Tibial artery (tissue), 4 donors: ENCODE results near the gene PARN.

ENCODE experiments used
- DNase-seq, 2 donors: peaks; one replicate each; pipeline ENCODE4 v3.0.0-alpha.2; 2019
- H3K27ac ChIP-seq, 2 donors: fragments of 200-600 bp; sonication (generic) in 1 of 2; 1 replicate in 1 of 2; 2 replicates in 1 of 2; pipeline ENCODE4 v1.5.1; 2018 to 2019; ENCODE audit warnings: mild to moderate bottlenecking in 1 of 2
- H3K27me3 ChIP-seq, 2 donors: fragments of 200-600 bp; sonication (generic) in 1 of 2; one replicate each; pipeline versions ENCODE4 v1.5.1 to v1.6.0; 2016 to 2019
- H3K36me3 ChIP-seq, 3 donors: fragments of 200-600 bp; sonication (generic) in 2 of 3; one replicate each; pipeline ENCODE4 v1.5.1; 2016 to 2019; ENCODE audit warnings: mild to moderate bottlenecking in 2 of 3
- H3K4me1 ChIP-seq, 4 donors: fragments of 200-600 bp; sonication (generic) in 2 of 4; 1 replicate in 3 of 4; 2 replicates in 1 of 4; pipeline ENCODE4 v1.5.1; 2016 to 2019
- H3K4me3 ChIP-seq, 2 donors: fragments of 200-600 bp; sonication (generic) in 1 of 2; 1 replicate in 1 of 2; 2 replicates in 1 of 2; pipeline ENCODE4 v1.5.1; 2018 to 2019; ENCODE audit warnings: mild to moderate bottlenecking in 2 of 2
- H3K9me3 ChIP-seq, 3 donors: fragments of 200-600 bp; sonication (generic) in 1 of 3; one replicate each; pipeline ENCODE4 v1.5.1; 2016 to 2019
- CTCF ChIP-seq, 2 experiments: fragments of 200-600 bp in 1 of 2; fragments of 450-650 bp in 1 of 2; IDR thresholded peaks; one replicate each; pipeline ENCODE4 v1.5.1; 2017 to 2019; ENCODE audit warnings: antibody characterized with exemption in 2 of 2, mild to moderate bottlenecking in 1 of 2, moderate library complexity in 1 of 2
- intact Hi-C: fragments of 100-400 bp; cut with DNase I; formaldehyde crosslinking; loops from one replicate; pipeline ENCODE4 v1.15.0; 2023; ENCODE audit warnings: low total_unique reads

The PARN gene

GRCh38 chr16:14511800-14512135 lies 118.3 kb downstream of the PARN start:
- TF ChIP-seq CTCF (IDR thresholded peaks at IDR 0.05) = no peak
- intact Hi-C loops = no loop called here
- H3K27ac ChIP-seq = no peak overlapping the region

GRCh38 chr16:14510939-14511799 lies 118.9 kb downstream of the PARN start:
- Histone ChIP-seq H3K4me1 (peaks cover 0 to 21% (median 4%) of the 10 kb centered on the region in 4 donors), H3K4me3 (no peak overlapping the region), H3K27me3 (no peaks in the 10 kb centered on the region), H3K9me3 (no peaks in the 10 kb centered on the region), H3K27ac (peak overlapping the region in 1 of 2 donors; percentile 35), H3K36me3 (no peaks in the 10 kb centered on the region)
- no peak for DNase-seq
- intact Hi-C loops = no loop called here
- TF ChIP-seq CTCF (IDR thresholded peaks at IDR 0.05) = no peak

More at GRCh38 chr16:14511800-14512135, 118.3 kb downstream of the PARN start:
- Histone ChIP-seq H3K9me3 (no peaks in the 10 kb centered on the region), H3K4me1 (peaks cover 0 to 16% (median 2%) of the 10 kb centered on the region in 4 donors), H3K27me3 (no peaks in the 10 kb centered on the region), H3K4me3 (no peak overlapping the region), H3K36me3 (no peaks in the 10 kb centered on the region)
- no peak for DNase-seq

GRCh38 chr16:14510581-14510938 lies 119.5 kb downstream of the PARN start:
- DNase-seq = no peak
- no peaks in the 10 kb centered on the region for H3K9me3 ChIP-seq
- no peak overlapping the region for H3K4me3 ChIP-seq
- no peaks in the 10 kb centered on the region for H3K36me3 ChIP-seq
- intact Hi-C loops = no loop called here
- H3K27ac ChIP-seq = peak overlapping the region in 1 of 2 donors; percentile 35
- H3K4me1 ChIP-seq = peaks cover 0 to 27% (median 4%) of the 10 kb centered on the region in 4 donors
- H3K27me3 ChIP-seq = no peaks in the 10 kb centered on the region
- TF ChIP-seq CTCF (IDR thresholded peaks at IDR 0.05) = no peak

DNA sequence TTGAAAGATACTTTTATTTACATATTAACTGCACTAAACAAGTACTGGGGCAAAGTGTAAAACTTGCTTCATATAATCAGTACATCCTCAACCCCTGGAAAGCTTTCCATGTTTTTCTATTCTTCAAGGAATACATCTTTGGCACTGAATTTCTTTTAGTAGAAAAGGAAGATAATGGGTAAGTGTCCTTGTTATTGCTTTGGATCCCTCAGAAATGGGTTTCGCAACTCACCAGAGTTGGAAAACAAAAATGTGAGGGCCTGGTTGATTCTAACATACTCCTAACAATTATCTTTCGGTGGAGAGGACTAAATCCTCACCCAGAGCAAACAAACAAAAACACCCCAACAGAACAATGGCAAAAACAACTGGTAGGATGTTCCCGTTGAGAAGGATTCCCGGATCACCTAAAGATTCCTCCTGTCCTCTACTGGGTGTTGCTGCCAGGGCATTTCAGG lies 120.4 kb downstream of the PARN start:
- no peaks in the 10 kb centered on the region for H3K9me3 ChIP-seq
- TF ChIP-seq CTCF (IDR thresholded peaks at IDR 0.05) = no peak
- no peak for DNase-seq
- intact Hi-C loops = loop anchor here (5.0 kb wide), 1 partner anchor 92 kb away; no protein-coding TSS in a partner anchor
- no peak overlapping the region for H3K27ac ChIP-seq
- H3K27me3 ChIP-seq = no peaks in the 10 kb centered on the region
- no peaks in the 10 kb centered on the region for H3K36me3 ChIP-seq
- H3K4me3 ChIP-seq = no peak overlapping the region
- H3K4me1 ChIP-seq = peaks cover 0 to 29% (median 4%) of the 10 kb centered on the region in 4 donors

DNA sequence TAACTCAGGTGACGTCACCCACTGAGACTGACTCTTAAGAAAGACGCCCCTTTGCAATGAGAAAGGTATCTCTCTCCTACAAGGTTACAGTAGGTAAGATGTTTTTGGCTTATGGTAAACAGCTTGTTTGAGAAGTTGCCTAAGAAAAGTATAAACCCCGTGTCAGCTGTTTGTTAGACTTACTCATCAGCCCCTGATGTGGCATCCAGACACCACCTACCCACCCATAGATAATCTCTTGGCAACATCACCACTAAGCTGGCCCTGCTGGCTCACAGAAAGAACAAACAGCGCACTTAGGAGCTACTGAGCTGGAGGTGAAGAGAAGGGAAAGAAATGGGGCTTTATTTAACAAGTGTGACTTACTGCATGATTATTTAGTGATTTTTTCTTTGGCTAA lies 121.0 kb downstream of the PARN start:
- intact Hi-C loops = loop anchor here (5.0 kb wide), 1 partner anchor 92 kb away; no protein-coding TSS in a partner anchor
- H3K4me3 ChIP-seq = no peak overlapping the region
- peaks cover 0 to 29% (median 4%) of the 10 kb centered on the region in 4 donors for H3K4me1 ChIP-seq
- H3K27ac ChIP-seq = peak overlapping the region in 1 of 2 donors; percentile 1
- no peaks in the 10 kb centered on the region for H3K9me3 ChIP-seq
- no peak for DNase-seq
- H3K27me3 ChIP-seq = no peaks in the 10 kb centered on the region
- TF ChIP-seq CTCF (IDR thresholded peaks at IDR 0.05) = no peak
- H3K36me3 ChIP-seq = no peaks in the 10 kb centered on the region
